SK-N-SH treated with all-trans-retinoic acid at 6 μM for 48 hours (cell line): ENCODE results near the gene COPE.

Source experiments
- ATAC-seq: fragments of 200-7000 bp; cut with Tn5 transposase; 3 replicates; pipeline ENCODE4 v1.9.1; 2020; ENCODE audit warnings: mild to moderate bottlenecking, moderate library complexity
- ARNTL ChIP-seq: fragments of 450-650 bp; formaldehyde crosslinking; IDR thresholded peaks from 2 replicates; pipeline ENCODE4 v1.5.0; 2020; ENCODE audit warnings: low read depth, mild to moderate bottlenecking, moderate library complexity, borderline replicate concordance
- BACH2 ChIP-seq: fragments of 250-450 bp; sonication (Bioruptor Pico); IDR thresholded peaks from 2 replicates; pipeline ENCODE4 v1.9.0; 2021; ENCODE audit warnings: mild to moderate bottlenecking, borderline replicate concordance
- ESRRG ChIP-seq: fragments of 250-450 bp; sonication (Bioruptor Pico); IDR thresholded peaks from 2 replicates; pipeline ENCODE4 v1.6.1; 2021; ENCODE audit warnings: mild to moderate bottlenecking
- ISL1 ChIP-seq: fragments of 250-450 bp; sonication (Bioruptor Pico); IDR thresholded peaks from 2 replicates; pipeline ENCODE4 v2.1.2; 2022; ENCODE audit warnings: mild to moderate bottlenecking, moderate library complexity
- OSR1 ChIP-seq: fragments of 250-450 bp; sonication (Bioruptor Pico); IDR thresholded peaks from 2 replicates; pipeline ENCODE4 v1.8.0; 2022; ENCODE audit warnings: moderate library complexity, mild to moderate bottlenecking, inconsistent platforms
- PPARA ChIP-seq: fragments of 250-450 bp; sonication (Bioruptor Pico); IDR thresholded peaks from 2 replicates; pipeline ENCODE4 v1.5.0; 2020; ENCODE audit warnings: mild to moderate bottlenecking, borderline replicate concordance
- RARB ChIP-seq: fragments of 250-450 bp; sonication (Bioruptor Pico); IDR thresholded peaks from 2 replicates; pipeline ENCODE4 v1.8.0; 2021; ENCODE audit warnings: mild to moderate bottlenecking, moderate library complexity
- SNAI2 ChIP-seq: fragments of 250-450 bp; sonication (Bioruptor Pico); IDR thresholded peaks from 2 replicates; pipeline ENCODE4 v1.5.0; 2020; ENCODE audit warnings: mild to moderate bottlenecking, moderate library complexity
- TOX ChIP-seq: fragments of 250-450 bp; sonication (Bioruptor Pico); IDR thresholded peaks from 2 replicates; pipeline ENCODE4 v1.8.0; 2021; ENCODE audit warnings: mild to moderate bottlenecking, moderate library complexity, borderline replicate concordance
- ZFP3 ChIP-seq: fragments of 250-450 bp; sonication (Bioruptor Pico); IDR thresholded peaks from 2 replicates; pipeline ENCODE4 v1.5.0; 2020; ENCODE audit warnings: mild to moderate bottlenecking, moderate library complexity
- ZFP30 ChIP-seq: fragments of 450-650 bp; formaldehyde crosslinking; IDR thresholded peaks from 2 replicates; pipeline ENCODE4 v1.5.0; 2022; ENCODE audit warnings: mild to moderate bottlenecking, moderate library complexity
- ZNF565 ChIP-seq: fragments of 450-650 bp; formaldehyde crosslinking; conservative IDR thresholded peaks from 2 replicates; pipeline ENCODE4 v1.5.0; 2020; ENCODE audit warnings: low read depth, mild to moderate bottlenecking, moderate library complexity
- ZNF70 ChIP-seq: fragments of 450-650 bp; formaldehyde crosslinking; IDR thresholded peaks from 2 replicates; pipeline ENCODE4 v1.5.0; 2020; ENCODE audit warnings: mild to moderate bottlenecking, moderate library complexity
- ZNF8 ChIP-seq: fragments of 450-650 bp; formaldehyde crosslinking; IDR thresholded peaks from 2 replicates; pipeline ENCODE4 v1.5.0; 2020; ENCODE audit warnings: mild to moderate bottlenecking, moderate library complexity
- TF ChIP-seq, protein P1 (sequence below): fragments of 250-450 bp; sonication (Bioruptor Pico); IDR thresholded peaks from 2 replicates; pipeline ENCODE4 v1.8.0; 2021; ENCODE audit warnings: low read depth, mild to moderate bottlenecking, moderate library complexity, borderline replicate concordance
- TF ChIP-seq, protein P2 (sequence below): fragments of 250-450 bp; sonication (Bioruptor Pico); IDR thresholded peaks from 2 replicates; pipeline ENCODE4 v1.5.1; 2021; ENCODE audit warnings: mild to moderate bottlenecking, moderate library complexity
- TF ChIP-seq, protein P3 (sequence below): fragments of 250-450 bp; sonication (Bioruptor Pico); IDR thresholded peaks from 2 replicates; pipeline ENCODE4 v1.5.1; 2020; ENCODE audit warnings: low read depth, mild to moderate bottlenecking, moderate library complexity

Gene COPE

DNA sequence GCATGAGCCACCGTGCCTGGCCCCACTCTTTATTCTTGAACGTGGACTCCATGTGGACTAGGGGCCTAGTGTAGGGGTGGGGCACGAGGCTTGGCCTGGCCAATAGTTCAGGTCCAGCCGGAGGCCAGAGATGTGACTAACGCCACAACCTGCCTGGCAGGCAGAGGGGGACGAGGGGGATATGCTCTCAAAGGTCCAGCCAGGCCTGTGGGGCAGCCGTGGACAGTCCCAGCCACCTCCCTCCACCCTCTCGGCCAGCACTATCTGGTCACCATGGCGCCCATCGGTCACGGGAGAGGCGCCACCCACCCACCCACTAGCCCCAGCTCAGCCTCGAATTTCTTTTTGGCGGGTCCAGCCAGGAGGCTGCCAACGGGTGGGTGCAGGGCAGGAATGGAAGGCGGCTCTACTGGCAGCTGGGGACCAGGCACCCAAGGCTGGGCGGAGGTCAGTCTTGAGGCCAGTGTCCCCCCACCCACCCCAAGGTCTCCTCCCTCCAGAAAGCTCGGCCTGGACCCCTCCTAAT is 21.0 kb downstream of the COPE start:
- TF ChIP-seq, protein P1, sequence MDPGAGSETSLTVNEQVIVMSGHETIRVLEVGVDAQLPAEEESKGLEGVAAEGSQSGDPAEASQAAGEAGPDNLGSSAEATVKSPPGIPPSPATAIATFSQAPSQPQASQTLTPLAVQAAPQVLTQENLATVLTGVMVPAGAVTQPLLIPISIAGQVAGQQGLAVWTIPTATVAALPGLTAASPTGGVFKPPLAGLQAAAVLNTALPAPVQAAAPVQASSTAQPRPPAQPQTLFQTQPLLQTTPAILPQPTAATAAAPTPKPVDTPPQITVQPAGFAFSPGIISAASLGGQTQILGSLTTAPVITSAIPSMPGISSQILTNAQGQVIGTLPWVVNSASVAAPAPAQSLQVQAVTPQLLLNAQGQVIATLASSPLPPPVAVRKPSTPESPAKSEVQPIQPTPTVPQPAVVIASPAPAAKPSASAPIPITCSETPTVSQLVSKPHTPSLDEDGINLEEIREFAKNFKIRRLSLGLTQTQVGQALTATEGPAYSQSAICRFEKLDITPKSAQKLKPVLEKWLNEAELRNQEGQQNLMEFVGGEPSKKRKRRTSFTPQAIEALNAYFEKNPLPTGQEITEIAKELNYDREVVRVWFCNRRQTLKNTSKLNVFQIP (CRISPR knock-in tag): no peak
- TF ChIP-seq ZFP3 (CRISPR knock-in tag) (no peak), OSR1 (CRISPR knock-in tag) (no peak), ESRRG (CRISPR knock-in tag) (no peak), ZNF8 (CRISPR knock-in tag) (no peak), ISL1 (CRISPR knock-in tag) (no peak)
- TF ChIP-seq, protein P2, sequence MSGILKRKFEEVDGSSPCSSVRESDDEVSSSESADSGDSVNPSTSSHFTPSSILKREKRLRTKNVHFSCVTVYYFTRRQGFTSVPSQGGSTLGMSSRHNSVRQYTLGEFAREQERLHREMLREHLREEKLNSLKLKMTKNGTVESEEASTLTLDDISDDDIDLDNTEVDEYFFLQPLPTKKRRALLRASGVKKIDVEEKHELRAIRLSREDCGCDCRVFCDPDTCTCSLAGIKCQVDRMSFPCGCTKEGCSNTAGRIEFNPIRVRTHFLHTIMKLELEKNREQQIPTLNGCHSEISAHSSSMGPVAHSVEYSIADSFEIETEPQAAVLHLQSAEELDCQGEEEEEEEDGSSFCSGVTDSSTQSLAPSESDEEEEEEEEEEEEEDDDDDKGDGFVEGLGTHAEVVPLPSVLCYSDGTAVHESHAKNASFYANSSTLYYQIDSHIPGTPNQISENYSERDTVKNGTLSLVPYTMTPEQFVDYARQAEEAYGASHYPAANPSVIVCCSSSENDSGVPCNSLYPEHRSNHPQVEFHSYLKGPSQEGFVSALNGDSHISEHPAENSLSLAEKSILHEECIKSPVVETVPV (CRISPR knock-in tag): 0 out of 2 replicates have a peak, but pooled peaks have one; percentile 64
- peak; percentile 5 for ATAC-seq

DNA sequence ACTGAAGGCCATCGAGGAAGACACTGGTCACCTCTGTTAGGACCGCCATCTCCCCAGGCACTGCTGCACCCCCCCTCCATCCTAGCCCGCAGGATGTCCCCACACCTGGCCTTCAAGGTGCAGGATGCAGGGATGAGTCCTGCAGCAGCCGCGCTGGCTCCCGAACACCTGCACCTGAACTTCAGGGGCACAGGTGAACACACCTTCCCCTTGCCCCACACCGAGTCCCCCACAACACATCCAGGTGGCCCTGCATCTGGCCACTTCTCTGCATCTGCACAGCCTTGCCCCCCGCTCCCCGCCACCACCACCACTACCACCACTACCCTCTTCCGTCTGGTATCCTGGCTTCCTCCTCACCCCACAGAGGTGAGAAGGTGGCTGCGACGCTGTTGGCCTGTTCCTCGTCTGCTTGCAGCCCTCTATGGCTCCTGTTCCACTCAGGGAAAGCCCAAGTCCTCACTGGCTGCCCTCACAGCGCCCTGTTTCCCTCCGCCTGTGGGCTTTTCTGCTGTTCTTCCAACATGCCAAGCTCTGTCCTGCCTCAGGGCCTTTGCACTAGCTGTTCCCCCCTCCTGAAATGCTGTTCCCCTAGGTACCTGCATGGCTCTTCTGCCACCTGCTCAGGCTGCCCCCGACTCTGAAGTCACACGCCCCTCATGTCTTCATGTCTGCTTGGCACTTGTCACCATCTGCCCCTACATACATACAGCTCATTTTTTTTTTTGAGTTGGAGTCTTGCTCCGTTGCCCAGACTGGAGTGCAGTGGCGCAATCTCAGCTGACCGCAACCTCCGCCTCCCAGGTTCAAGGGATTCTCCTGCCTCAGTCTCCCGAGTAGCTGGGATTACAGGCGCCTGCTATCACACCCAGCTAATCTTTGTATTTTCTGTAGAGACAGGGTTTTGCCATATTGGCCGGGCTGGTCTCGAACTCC is 21.8 kb downstream of the COPE start:
- no peak for TF ChIP-seq ZFP30 (CRISPR knock-in tag)
- TF ChIP-seq, protein P1 (CRISPR knock-in tag): no peak
- no peak for TF ChIP-seq ESRRG (CRISPR knock-in tag)
- no peak for TF ChIP-seq ARNTL (CRISPR knock-in tag)
- TF ChIP-seq SNAI2 (CRISPR knock-in tag): no peak
- TF ChIP-seq ISL1 (CRISPR knock-in tag): no peak
- TF ChIP-seq, protein P2 (CRISPR knock-in tag): no peak
- TF ChIP-seq TOX: no peak
- no peak for TF ChIP-seq BACH2 (CRISPR knock-in tag)
- ATAC-seq: no peak

DNA sequence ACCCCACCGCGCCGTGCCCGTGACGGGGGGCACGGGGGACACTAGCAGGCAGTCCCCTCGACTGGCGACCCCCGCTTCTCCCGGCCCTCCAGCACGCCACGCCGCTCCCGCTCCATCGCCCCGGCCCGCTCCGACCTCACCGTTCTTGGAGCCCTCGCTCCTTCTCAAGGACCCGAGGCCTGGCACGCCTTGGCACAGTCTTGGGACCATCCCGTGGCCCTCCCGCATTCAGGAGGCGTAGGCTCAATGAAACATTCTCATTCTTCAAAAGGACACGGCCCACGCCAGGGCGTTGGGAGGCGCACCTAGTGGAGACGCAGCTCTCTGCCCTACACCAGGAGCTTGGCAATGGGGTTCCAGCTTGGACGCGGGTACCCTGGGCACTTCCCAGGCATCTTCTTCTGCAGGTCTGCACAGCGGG is 22.8 kb downstream of the COPE start:
- TF ChIP-seq, protein P2 (CRISPR knock-in tag): no peak
- TF ChIP-seq ISL1 (CRISPR knock-in tag): no peak
- no peak for TF ChIP-seq TOX
- TF ChIP-seq RARB (CRISPR knock-in tag): no peak
- TF ChIP-seq, protein P3, sequence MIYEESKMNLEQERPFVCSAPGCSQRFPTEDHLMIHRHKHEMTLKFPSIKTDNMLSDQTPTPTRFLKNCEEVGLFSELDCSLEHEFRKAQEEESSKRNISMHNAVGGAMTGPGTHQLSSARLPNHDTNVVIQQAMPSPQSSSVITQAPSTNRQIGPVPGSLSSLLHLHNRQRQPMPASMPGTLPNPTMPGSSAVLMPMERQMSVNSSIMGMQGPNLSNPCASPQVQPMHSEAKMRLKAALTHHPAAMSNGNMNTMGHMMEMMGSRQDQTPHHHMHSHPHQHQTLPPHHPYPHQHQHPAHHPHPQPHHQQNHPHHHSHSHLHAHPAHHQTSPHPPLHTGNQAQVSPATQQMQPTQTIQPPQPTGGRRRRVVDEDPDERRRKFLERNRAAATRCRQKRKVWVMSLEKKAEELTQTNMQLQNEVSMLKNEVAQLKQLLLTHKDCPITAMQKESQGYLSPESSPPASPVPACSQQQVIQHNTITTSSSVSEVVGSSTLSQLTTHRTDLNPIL: no peak
- no peak for TF ChIP-seq BACH2 (CRISPR knock-in tag)
- no peak for ATAC-seq

DNA sequence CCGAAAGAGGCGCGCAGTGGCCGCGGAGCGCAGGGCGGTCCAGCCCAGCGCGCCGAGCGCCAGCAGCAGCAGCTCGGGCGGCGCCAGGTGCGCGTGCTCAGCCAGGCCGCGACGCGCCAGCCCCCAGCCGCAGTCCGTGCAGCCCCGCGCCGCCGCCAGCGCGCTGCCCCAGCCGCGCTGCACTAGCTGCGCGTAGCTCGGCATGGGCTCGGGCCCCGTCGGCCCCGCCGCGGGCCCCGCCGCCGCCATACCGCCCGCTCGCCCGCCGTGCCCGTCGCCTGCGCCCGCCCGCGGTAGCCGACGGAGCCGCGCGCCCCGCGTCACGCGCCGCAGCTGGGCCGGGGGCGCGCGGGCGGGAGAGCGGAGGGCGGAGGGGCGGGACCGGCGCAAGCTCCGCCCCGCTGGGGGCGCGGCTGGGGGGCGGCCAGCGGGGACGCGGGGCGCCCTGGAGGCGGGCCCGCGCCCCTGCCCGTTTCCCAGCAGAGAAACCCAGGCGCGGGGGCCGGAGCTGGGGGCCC is 23.3 kb downstream of the COPE start, which contains the start of gene CERS1:
CERS1 (minus strand) TSS at position 335 of the 518 bp plus-strand sequence; CDS start at position 249, 86 bp downstream.
- ATAC-seq: peak; percentile 9; the same call in 2 of the 3 replicates
- no peak for TF ChIP-seq SNAI2 (CRISPR knock-in tag)
- TF ChIP-seq ESRRG (CRISPR knock-in tag): no peak
- no peak for TF ChIP-seq TOX
- TF ChIP-seq ZFP3 (CRISPR knock-in tag): no peak
- TF ChIP-seq RARB (CRISPR knock-in tag): no peak
- TF ChIP-seq BACH2 (CRISPR knock-in tag): no peak
- no peak for TF ChIP-seq ARNTL (CRISPR knock-in tag)
- no peak for TF ChIP-seq OSR1 (CRISPR knock-in tag)
- TF ChIP-seq, protein P1 (CRISPR knock-in tag): no peak
- no peak for TF ChIP-seq ZFP30 (CRISPR knock-in tag)
- TF ChIP-seq, protein P2 (CRISPR knock-in tag): no peak
- no peak for TF ChIP-seq ZNF565 (CRISPR knock-in tag)
- no peak for TF ChIP-seq PPARA (CRISPR knock-in tag)
- TF ChIP-seq ZNF70 (CRISPR knock-in tag): no peak
